Measurements from ENCODE around the gene CDRT15.
"Not testable (repeated sequence)": the region's sequence is repeated elsewhere in the genome, so short reads cannot be mapped to it uniquely, and the experiment has no call there.

CDRT15 gene

DNA sequence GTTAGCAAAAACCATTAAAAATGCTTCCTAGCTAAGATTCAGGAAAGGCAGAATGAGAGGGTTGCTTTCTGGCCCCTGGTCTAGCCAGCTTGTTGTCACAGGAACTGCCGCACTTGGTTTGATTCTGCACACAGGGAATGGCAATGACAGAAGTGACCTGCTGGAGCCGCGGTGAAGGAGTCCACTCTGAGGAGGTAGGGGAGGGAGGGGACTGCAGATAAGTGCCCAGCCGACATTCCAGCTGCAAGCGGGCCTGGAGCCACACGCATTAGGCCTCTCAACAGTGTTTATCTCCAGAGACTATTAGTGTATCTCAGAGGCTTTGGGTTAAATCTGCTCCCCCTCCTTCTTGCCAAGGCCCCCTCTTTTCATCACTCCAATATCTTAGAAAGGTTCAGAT, 38.6 kb downstream of the CDRT15 start:
- no peak for TF ChIP-seq CTCF (conservative IDR thresholded peaks at IDR 0.05; ENCODE audit: low read depth, low read length)
- DNase-seq (ENCODE audit: low read depth) = no peak
- no peak overlapping the region for H3K4me3 ChIP-seq (ENCODE audit: low read depth, low read length)

DNA sequence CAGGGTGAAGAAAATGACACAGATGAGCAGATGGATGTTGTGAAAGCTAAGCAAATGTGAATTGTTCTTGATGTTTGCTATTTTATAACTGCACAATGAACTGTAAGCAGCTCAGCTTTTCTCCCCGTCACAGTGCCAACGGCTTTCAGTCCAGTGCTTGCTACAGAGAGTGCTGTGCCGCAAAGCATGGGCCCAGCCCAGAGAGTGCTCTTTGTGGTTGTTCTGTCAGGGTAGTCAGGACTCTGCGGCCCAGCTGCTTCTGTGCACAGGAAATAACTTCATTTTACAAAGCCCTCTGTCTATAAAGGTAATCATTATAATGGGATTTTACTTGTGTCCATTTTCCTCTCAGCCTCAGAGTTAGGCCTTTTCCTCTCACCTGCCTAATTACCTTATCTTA, 39.1 kb downstream of the CDRT15 start:
- DNase-seq (ENCODE audit: low read depth) = no peak
- no peak overlapping the region for H3K4me3 ChIP-seq (ENCODE audit: low read depth, low read length)
- TF ChIP-seq CTCF (conservative IDR thresholded peaks at IDR 0.05; ENCODE audit: low read depth, low read length) = no peak

GRCh38 chr17:14197057-14197456, 39.6 kb downstream of the CDRT15 start:
- TF ChIP-seq CTCF (conservative IDR thresholded peaks at IDR 0.05; ENCODE audit: low read depth, low read length) = no peak
- no peak for DNase-seq (ENCODE audit: low read depth)
- H3K4me3 ChIP-seq (ENCODE audit: low read depth, low read length) = no peak overlapping the region

DNA sequence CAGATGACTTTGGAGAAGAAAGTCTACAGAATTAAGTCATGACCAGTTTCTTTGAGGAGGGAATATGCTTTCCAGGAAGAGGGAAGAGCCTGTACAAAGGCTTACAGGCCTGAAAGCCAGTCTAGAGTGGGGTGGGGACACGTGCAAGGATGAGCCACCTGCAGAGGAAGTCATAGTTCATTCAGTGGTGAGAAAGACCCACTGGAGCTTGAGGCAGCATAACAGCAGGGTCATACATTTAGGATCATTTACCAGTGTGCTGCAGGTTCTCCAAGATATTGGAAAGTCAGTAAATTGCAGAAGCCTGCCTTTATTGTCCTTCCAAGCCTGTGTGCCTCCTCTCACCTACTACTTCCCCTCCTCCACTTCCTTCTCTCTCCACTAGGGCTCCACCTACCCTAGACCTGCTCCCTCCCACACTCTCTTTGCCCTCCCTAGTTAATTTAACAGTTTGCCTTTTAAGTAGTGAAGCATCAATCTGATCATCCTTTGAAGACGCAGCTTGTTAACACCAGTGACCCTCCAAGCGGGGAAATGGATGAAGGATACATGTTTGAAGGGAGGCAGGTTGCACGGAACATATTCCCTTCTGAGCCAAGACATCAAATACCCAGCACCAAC, 40.2 kb downstream of the CDRT15 start:
- no peak for DNase-seq (ENCODE audit: low read depth)
- no peak overlapping the region for H3K4me3 ChIP-seq (ENCODE audit: low read depth, low read length)
- peak; percentile 20 for TF ChIP-seq CTCF (conservative IDR thresholded peaks at IDR 0.05; ENCODE audit: low read depth, low read length)

DNA sequence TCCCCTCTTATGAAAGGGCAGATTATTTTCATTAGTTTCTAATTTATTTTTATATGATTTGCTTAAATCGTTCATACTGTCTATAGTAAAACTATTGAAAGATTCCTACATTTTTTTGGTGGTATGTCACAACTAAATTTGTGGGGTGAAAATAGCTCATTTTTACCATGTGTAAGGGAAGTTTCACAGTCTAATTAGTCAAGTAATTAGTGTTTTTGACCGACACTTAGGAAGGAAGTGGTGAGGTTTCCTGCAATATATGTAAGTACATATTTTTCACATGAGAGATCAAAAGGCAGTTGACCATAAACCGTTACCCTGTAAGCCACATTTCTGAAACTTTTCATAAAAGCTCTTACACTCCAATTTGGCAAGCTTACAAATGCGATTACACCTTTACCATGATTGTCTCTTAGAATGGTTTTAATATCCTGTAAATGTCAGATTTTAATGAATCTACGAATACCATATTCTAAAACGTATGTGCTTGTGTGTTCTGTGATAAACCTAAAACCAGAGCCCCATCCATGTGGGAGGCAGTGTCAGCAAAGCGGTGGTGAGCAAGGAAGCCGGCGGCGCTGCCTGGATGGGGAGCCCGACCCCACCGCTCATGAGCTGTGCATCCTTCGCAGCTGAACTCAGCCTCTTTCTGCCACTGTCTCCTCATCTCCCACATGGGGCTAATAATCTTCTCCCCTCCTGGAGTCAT, 43.9 kb downstream of the CDRT15 start:
- H3K4me3 ChIP-seq (ENCODE audit: low read depth, low read length); DNase-seq (ENCODE audit: low read depth): not testable (repeated sequence)

- not testable (repeated sequence) for H3K4me3 ChIP-seq (ENCODE audit: low read depth, low read length)
These were observed 44.6 kb downstream of the CDRT15 start for GRCh38 chr17:14192039-14192438.

DNA sequence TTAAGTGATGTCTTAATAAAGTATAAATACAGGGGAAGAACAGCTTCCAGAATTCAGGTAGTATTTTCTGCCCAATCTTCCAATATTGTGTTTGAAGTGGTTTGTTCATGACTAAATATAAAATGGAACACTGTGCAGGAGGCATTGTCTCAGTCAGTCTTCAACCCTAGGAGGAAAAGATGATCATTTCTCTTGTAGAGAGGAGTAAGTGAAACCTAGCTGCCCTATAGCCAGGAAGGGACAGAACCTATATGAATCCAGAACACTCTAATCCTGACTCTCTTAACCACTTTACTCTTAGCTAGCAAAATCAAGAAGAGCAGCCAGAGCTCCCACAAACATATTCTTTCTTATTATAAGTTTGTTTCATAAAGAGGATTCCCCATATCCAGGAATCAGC, 45.2 kb downstream of the CDRT15 start:
- DNase-seq (ENCODE audit: low read depth); H3K4me3 ChIP-seq (ENCODE audit: low read depth, low read length): not testable (repeated sequence)

More at GRCh38 chr17:14192039-14192438, 44.6 kb downstream of the CDRT15 start:
- not testable (repeated sequence) for DNase-seq (ENCODE audit: low read depth)

DNA sequence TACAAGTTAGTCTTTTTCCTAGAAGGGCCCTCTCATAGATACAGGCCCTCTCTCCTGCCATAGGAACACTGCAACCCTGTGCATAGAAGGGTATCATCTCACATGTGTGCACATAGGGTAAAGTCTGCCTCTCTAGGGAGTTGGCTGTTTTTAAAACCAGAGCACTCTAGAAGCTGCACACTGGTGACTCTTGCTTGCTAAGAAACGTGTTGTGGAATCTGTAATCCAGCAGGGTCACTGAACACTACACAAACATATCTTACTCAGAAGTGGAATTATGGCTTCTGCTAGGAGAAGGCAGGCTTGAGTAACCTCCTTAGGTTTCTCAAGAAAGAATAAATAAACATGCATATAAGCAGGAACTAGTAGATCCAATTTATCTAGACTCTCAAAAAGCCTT, 45.9 kb downstream of the CDRT15 start:
- DNase-seq (ENCODE audit: low read depth) = peak; percentile 32
- not testable (repeated sequence) for H3K4me3 ChIP-seq (ENCODE audit: low read depth, low read length)

- not testable (repeated sequence) for DNase-seq (ENCODE audit: low read depth); H3K4me3 ChIP-seq (ENCODE audit: low read depth, low read length)
These were observed 50.2 kb downstream of the CDRT15 start for GRCh38 chr17:14186443-14186842.
